ENCODE measurements around the gene OR4C15.

The OR4C15 gene

DNA sequence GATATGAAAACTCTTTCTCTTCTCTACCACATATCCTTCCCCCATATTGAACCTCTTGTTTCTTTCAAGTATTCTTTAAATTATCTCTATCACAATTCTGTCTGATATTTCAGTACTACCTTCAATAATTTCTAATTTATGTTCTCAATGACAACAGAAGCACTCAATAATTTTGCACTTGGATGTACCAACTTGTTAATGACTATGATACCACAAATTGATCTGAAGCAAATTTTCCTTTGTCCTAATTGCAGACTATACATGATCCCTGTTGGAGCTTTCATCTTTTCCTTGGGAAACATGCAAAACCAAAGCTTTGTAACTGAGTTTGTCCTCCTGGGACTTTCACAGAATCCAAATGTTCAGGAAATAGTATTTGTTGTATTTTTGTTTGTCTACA, at the start of gene OR4C15:
OR4C15 (plus strand) TSS at position 301 of the 400 bp plus-strand sequence; CDS start at position 301, 0 bp downstream.
- ChIA-PET CTCF (no interaction called here), POLR2A (no interaction called here)
- Histone ChIP-seq H3K36me3 (ENCODE audit: control insufficient read depth in 2 of 2, insufficient read depth in 1 of 2, low read length in 2 of 2) (no peaks in the 10 kb centered on the region), H3K4me3 (ENCODE audit: low read depth, low read length) (no peak within 1 kb of the TSS), H3K4me1 (ENCODE audit: control insufficient read depth, insufficient read depth, low read length) (no peaks in the 10 kb centered on the region), H3K27ac (ENCODE audit: extremely low read depth, low read depth, low read length) (no peak within 1 kb of the TSS), H3K9me3 (ENCODE audit: control insufficient read depth, insufficient read depth, low read depth, low read length) (no peaks in the 10 kb centered on the region)
- TF ChIP-seq ZNF350 (tag by site-specific recombination; IDR thresholded peaks at IDR 0.05) (no peak), ZNF10 (tag by site-specific recombination; IDR thresholded peaks at IDR 0.05) (no peak), MYNN (tag by site-specific recombination; IDR thresholded peaks at IDR 0.05; ENCODE audit: borderline replicate concordance) (no peak), BCL11B (tag by site-specific recombination; IDR thresholded peaks at IDR 0.05; ENCODE audit: low read depth) (no peak), ZNF114 (tag by site-specific recombination; IDR thresholded peaks at IDR 0.05) (no peak), ZNF791 (tag by site-specific recombination; IDR thresholded peaks at IDR 0.05) (no peak), SCRT1 (tag by site-specific recombination; IDR thresholded peaks at IDR 0.05; ENCODE audit: borderline replicate concordance) (no peak), ZNF785 (tag by site-specific recombination; IDR thresholded peaks at IDR 0.05) (no peak), ZNF354C (tag by site-specific recombination; IDR thresholded peaks at IDR 0.05; ENCODE audit: borderline replicate concordance, low read depth) (no peak), ZNF692 (tag by site-specific recombination; IDR thresholded peaks at IDR 0.05) (no peak), EGR2 (tag by site-specific recombination; IDR thresholded peaks at IDR 0.05; ENCODE audit: low read depth) (no peak), ZNF624 (tag by site-specific recombination; IDR thresholded peaks at IDR 0.05) (no peak), KLF7 (tag by site-specific recombination; IDR thresholded peaks at IDR 0.05; ENCODE audit: borderline replicate concordance) (no peak), ZNF292 (tag by site-specific recombination; IDR thresholded peaks at IDR 0.05; ENCODE audit: borderline replicate concordance, low read depth) (no peak), ZNF416 (tag by site-specific recombination; IDR thresholded peaks at IDR 0.05) (no peak), ZFP41 (tag by site-specific recombination; IDR thresholded peaks at IDR 0.05; ENCODE audit: borderline replicate concordance) (no peak), ZNF571 (tag by site-specific recombination; IDR thresholded peaks at IDR 0.05) (no peak), ZNF530 (tag by site-specific recombination; IDR thresholded peaks at IDR 0.05; ENCODE audit: low read depth) (no peak), CTCF (tag by site-specific recombination; IDR thresholded peaks at IDR 0.05) (no peak)
- TF ChIP-seq, protein P1, sequence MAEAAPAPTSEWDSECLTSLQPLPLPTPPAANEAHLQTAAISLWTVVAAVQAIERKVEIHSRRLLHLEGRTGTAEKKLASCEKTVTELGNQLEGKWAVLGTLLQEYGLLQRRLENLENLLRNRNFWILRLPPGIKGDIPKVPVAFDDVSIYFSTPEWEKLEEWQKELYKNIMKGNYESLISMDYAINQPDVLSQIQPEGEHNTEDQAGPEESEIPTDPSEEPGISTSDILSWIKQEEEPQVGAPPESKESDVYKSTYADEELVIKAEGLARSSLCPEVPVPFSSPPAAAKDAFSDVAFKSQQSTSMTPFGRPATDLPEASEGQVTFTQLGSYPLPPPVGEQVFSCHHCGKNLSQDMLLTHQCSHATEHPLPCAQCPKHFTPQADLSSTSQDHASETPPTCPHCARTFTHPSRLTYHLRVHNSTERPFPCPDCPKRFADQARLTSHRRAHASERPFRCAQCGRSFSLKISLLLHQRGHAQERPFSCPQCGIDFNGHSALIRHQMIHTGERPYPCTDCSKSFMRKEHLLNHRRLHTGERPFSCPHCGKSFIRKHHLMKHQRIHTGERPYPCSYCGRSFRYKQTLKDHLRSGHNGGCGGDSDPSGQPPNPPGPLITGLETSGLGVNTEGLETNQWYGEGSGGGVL (tag by site-specific recombination; IDR thresholded peaks at IDR 0.05): no peak

DNA sequence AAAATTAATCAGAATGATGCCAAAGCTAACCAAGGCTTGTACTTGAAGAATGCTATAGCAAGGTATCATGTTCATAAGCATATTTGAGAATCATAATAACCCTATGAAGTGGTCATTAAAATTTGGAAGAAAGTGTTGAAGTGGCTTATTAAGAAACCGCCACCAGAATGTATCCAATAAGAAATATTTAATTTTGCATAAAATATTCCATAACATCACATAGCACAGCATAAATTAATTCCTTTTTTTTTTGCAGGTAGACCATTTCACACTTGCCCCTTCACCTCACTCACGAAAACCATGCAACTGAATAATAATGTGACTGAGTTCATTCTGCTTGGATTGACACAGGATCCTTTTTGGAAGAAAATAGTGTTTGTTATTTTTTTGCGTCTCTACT, 17.6 kb downstream of the OR4C15 start, which contains the start of gene OR4C16:
OR4C16 (plus strand) TSS at position 301 of the 400 bp plus-strand sequence; CDS start at position 301, 0 bp downstream.
- Histone ChIP-seq H3K9me3 (ENCODE audit: control insufficient read depth, insufficient read depth, low read depth, low read length) (no peaks in the 10 kb centered on the region), H3K4me3 (ENCODE audit: low read depth, low read length) (no peak within 1 kb of the TSS), H3K36me3 (ENCODE audit: control insufficient read depth in 2 of 2, insufficient read depth in 1 of 2, low read length in 2 of 2) (no peaks in the 10 kb centered on the region), H3K27ac (ENCODE audit: extremely low read depth, low read depth, low read length) (no peak within 1 kb of the TSS), H3K4me1 (ENCODE audit: control insufficient read depth, insufficient read depth, low read length) (no peaks in the 10 kb centered on the region)
- ChIA-PET CTCF (no interaction called here), POLR2A (no interaction called here)
- TF ChIP-seq ZNF10 (tag by site-specific recombination; IDR thresholded peaks at IDR 0.05): no peak
- TF ChIP-seq, protein P2, sequence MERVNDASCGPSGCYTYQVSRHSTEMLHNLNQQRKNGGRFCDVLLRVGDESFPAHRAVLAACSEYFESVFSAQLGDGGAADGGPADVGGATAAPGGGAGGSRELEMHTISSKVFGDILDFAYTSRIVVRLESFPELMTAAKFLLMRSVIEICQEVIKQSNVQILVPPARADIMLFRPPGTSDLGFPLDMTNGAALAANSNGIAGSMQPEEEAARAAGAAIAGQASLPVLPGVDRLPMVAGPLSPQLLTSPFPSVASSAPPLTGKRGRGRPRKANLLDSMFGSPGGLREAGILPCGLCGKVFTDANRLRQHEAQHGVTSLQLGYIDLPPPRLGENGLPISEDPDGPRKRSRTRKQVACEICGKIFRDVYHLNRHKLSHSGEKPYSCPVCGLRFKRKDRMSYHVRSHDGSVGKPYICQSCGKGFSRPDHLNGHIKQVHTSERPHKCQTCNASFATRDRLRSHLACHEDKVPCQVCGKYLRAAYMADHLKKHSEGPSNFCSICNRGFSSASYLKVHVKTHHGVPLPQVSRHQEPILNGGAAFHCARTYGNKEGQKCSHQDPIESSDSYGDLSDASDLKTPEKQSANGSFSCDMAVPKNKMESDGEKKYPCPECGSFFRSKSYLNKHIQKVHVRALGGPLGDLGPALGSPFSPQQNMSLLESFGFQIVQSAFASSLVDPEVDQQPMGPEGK (tag by site-specific recombination; IDR thresholded peaks at IDR 0.05): no peak
- no peak for TF ChIP-seq HOXC10 (CRISPR knock-in tag; IDR thresholded peaks at IDR 0.05)
- TF ChIP-seq PRDM2 (tag by site-specific recombination; IDR thresholded peaks at IDR 0.05; ENCODE audit: borderline replicate concordance): no peak
- TF ChIP-seq RBAK (tag by site-specific recombination; IDR thresholded peaks at IDR 0.05): no peak

Measured in HEK293 (cell line).